SK-N-SH treated with all-trans-retinoic acid at 6 μM for 48 hours (cell line): ENCODE measurements around the gene FEN1.

Experiments used
- ATAC-seq: fragments of 200-7000 bp; cut with Tn5 transposase; 3 replicates; pipeline ENCODE4 v1.9.1; 2020; ENCODE audit warnings: mild to moderate bottlenecking, moderate library complexity
- ARNTL ChIP-seq: fragments of 450-650 bp; formaldehyde crosslinking; IDR thresholded peaks from 2 replicates; pipeline ENCODE4 v1.5.0; 2020; ENCODE audit warnings: low read depth, mild to moderate bottlenecking, moderate library complexity, borderline replicate concordance
- BACH2 ChIP-seq: fragments of 250-450 bp; sonication (Bioruptor Pico); IDR thresholded peaks from 2 replicates; pipeline ENCODE4 v1.9.0; 2021; ENCODE audit warnings: mild to moderate bottlenecking, borderline replicate concordance
- CSDC2 ChIP-seq: fragments of 250-450 bp; sonication (Bioruptor Pico); IDR thresholded peaks from 2 replicates; pipeline ENCODE4 v1.5.0; 2020; ENCODE audit warnings: mild to moderate bottlenecking, moderate library complexity
- CSRNP3 ChIP-seq: fragments of 250-450 bp; sonication (Bioruptor Pico); IDR thresholded peaks from 2 replicates; pipeline ENCODE4 v1.5.1; 2021; ENCODE audit warnings: mild to moderate bottlenecking, moderate library complexity
- ESRRG ChIP-seq: fragments of 250-450 bp; sonication (Bioruptor Pico); IDR thresholded peaks from 2 replicates; pipeline ENCODE4 v1.6.1; 2021; ENCODE audit warnings: mild to moderate bottlenecking
- GLIS3 ChIP-seq: fragments of 250-450 bp; sonication (Bioruptor Pico); IDR thresholded peaks from 2 replicates; pipeline ENCODE4 v1.5.0; 2020; ENCODE audit warnings: mild to moderate bottlenecking, moderate library complexity
- ISL1 ChIP-seq: fragments of 250-450 bp; sonication (Bioruptor Pico); IDR thresholded peaks from 2 replicates; pipeline ENCODE4 v2.1.2; 2022; ENCODE audit warnings: mild to moderate bottlenecking, moderate library complexity
- OSR1 ChIP-seq: fragments of 250-450 bp; sonication (Bioruptor Pico); IDR thresholded peaks from 2 replicates; pipeline ENCODE4 v1.8.0; 2022; ENCODE audit warnings: moderate library complexity, mild to moderate bottlenecking, inconsistent platforms
- PPARA ChIP-seq: fragments of 250-450 bp; sonication (Bioruptor Pico); IDR thresholded peaks from 2 replicates; pipeline ENCODE4 v1.5.0; 2020; ENCODE audit warnings: mild to moderate bottlenecking, borderline replicate concordance
- RARB ChIP-seq: fragments of 250-450 bp; sonication (Bioruptor Pico); IDR thresholded peaks from 2 replicates; pipeline ENCODE4 v1.8.0; 2021; ENCODE audit warnings: mild to moderate bottlenecking, moderate library complexity
- SNAI2 ChIP-seq: fragments of 250-450 bp; sonication (Bioruptor Pico); IDR thresholded peaks from 2 replicates; pipeline ENCODE4 v1.5.0; 2020; ENCODE audit warnings: mild to moderate bottlenecking, moderate library complexity
- TCF4 ChIP-seq: fragments of 250-450 bp; sonication (Bioruptor Pico); IDR thresholded peaks from 2 replicates; pipeline ENCODE4 v1.8.0; 2021; ENCODE audit warnings: mild to moderate bottlenecking, moderate library complexity, borderline replicate concordance
- TOX ChIP-seq: fragments of 250-450 bp; sonication (Bioruptor Pico); IDR thresholded peaks from 2 replicates; pipeline ENCODE4 v1.8.0; 2021; ENCODE audit warnings: mild to moderate bottlenecking, moderate library complexity, borderline replicate concordance
- ZC3H10 ChIP-seq: fragments of 250-450 bp; sonication (Bioruptor Pico); IDR thresholded peaks from 2 replicates; pipeline ENCODE4 v1.5.1; 2021; ENCODE audit warnings: mild to moderate bottlenecking, moderate library complexity
- ZFP3 ChIP-seq: fragments of 250-450 bp; sonication (Bioruptor Pico); IDR thresholded peaks from 2 replicates; pipeline ENCODE4 v1.5.0; 2020; ENCODE audit warnings: mild to moderate bottlenecking, moderate library complexity
- ZFP30 ChIP-seq: fragments of 450-650 bp; formaldehyde crosslinking; IDR thresholded peaks from 2 replicates; pipeline ENCODE4 v1.5.0; 2022; ENCODE audit warnings: mild to moderate bottlenecking, moderate library complexity
- ZNF565 ChIP-seq: fragments of 450-650 bp; formaldehyde crosslinking; conservative IDR thresholded peaks from 2 replicates; pipeline ENCODE4 v1.5.0; 2020; ENCODE audit warnings: low read depth, mild to moderate bottlenecking, moderate library complexity
- ZNF70 ChIP-seq: fragments of 450-650 bp; formaldehyde crosslinking; IDR thresholded peaks from 2 replicates; pipeline ENCODE4 v1.5.0; 2020; ENCODE audit warnings: mild to moderate bottlenecking, moderate library complexity
- ZNF8 ChIP-seq: fragments of 450-650 bp; formaldehyde crosslinking; IDR thresholded peaks from 2 replicates; pipeline ENCODE4 v1.5.0; 2020; ENCODE audit warnings: mild to moderate bottlenecking, moderate library complexity
- TF ChIP-seq, protein P1 (sequence below): fragments of 250-450 bp; sonication (Bioruptor Pico); IDR thresholded peaks from 2 replicates; pipeline ENCODE4 v1.8.0; 2021; ENCODE audit warnings: low read depth, mild to moderate bottlenecking, moderate library complexity, borderline replicate concordance
- TF ChIP-seq, protein P2 (sequence below): fragments of 250-450 bp; sonication (Bioruptor Pico); IDR thresholded peaks from 2 replicates; pipeline ENCODE4 v1.5.0; 2020; ENCODE audit warnings: mild to moderate bottlenecking, moderate library complexity
- TF ChIP-seq, protein P3 (sequence below): fragments of 250-450 bp; sonication (Bioruptor Pico); IDR thresholded peaks from 2 replicates; pipeline ENCODE4 v1.5.1; 2020; ENCODE audit warnings: low read depth, mild to moderate bottlenecking, moderate library complexity

FEN1 gene

GRCh38 chr11:61775606-61776554 is 16.8 kb upstream of the FEN1 start:
- peak; percentile 7; the same call in 2 of the 3 replicates for ATAC-seq

GRCh38 chr11:61776561-61777075 is 16.1 kb upstream of the FEN1 start:
- peak; percentile 85 for ATAC-seq
- no peak for TF ChIP-seq BACH2 (CRISPR knock-in tag)
- TF ChIP-seq CSDC2 (CRISPR knock-in tag): no peak
- no peak for TF ChIP-seq ZFP3 (CRISPR knock-in tag)

More at GRCh38 chr11:61775606-61776554, 16.8 kb upstream of the FEN1 start:
- TF ChIP-seq ISL1 (no peak), TCF4 (CRISPR knock-in tag) (no peak), ZNF8 (CRISPR knock-in tag) (no peak), ARNTL (CRISPR knock-in tag) (no peak), OSR1 (CRISPR knock-in tag) (no peak), CSDC2 (CRISPR knock-in tag) (no peak), TOX (no peak), CSRNP3 (CRISPR knock-in tag) (no peak), ZNF70 (CRISPR knock-in tag) (no peak), BACH2 (CRISPR knock-in tag) (no peak), GLIS3 (CRISPR knock-in tag) (no peak), ZC3H10 (no peak)
- TF ChIP-seq, protein P1, sequence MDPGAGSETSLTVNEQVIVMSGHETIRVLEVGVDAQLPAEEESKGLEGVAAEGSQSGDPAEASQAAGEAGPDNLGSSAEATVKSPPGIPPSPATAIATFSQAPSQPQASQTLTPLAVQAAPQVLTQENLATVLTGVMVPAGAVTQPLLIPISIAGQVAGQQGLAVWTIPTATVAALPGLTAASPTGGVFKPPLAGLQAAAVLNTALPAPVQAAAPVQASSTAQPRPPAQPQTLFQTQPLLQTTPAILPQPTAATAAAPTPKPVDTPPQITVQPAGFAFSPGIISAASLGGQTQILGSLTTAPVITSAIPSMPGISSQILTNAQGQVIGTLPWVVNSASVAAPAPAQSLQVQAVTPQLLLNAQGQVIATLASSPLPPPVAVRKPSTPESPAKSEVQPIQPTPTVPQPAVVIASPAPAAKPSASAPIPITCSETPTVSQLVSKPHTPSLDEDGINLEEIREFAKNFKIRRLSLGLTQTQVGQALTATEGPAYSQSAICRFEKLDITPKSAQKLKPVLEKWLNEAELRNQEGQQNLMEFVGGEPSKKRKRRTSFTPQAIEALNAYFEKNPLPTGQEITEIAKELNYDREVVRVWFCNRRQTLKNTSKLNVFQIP (CRISPR knock-in tag): no peak
- TF ChIP-seq, all 23 proteins: peak for 0

GRCh38 chr11:61777234-61778090 is 15.2 kb upstream of the FEN1 start:
- no peak for ATAC-seq
- TF ChIP-seq ZNF8 (CRISPR knock-in tag) (no peak), GLIS3 (CRISPR knock-in tag) (no peak), ZNF565 (CRISPR knock-in tag) (no peak), ISL1 (no peak), PPARA (CRISPR knock-in tag) (no peak), TOX (no peak), ZFP3 (CRISPR knock-in tag) (no peak), CSRNP3 (CRISPR knock-in tag) (no peak), SNAI2 (no peak), ZFP30 (CRISPR knock-in tag) (no peak), ZNF70 (CRISPR knock-in tag) (no peak), RARB (CRISPR knock-in tag) (no peak), OSR1 (CRISPR knock-in tag) (no peak), TCF4 (CRISPR knock-in tag) (no peak), ARNTL (CRISPR knock-in tag) (no peak), ESRRG (CRISPR knock-in tag) (no peak)
- TF ChIP-seq, protein P1 (CRISPR knock-in tag): no peak
- TF ChIP-seq, protein P2, sequence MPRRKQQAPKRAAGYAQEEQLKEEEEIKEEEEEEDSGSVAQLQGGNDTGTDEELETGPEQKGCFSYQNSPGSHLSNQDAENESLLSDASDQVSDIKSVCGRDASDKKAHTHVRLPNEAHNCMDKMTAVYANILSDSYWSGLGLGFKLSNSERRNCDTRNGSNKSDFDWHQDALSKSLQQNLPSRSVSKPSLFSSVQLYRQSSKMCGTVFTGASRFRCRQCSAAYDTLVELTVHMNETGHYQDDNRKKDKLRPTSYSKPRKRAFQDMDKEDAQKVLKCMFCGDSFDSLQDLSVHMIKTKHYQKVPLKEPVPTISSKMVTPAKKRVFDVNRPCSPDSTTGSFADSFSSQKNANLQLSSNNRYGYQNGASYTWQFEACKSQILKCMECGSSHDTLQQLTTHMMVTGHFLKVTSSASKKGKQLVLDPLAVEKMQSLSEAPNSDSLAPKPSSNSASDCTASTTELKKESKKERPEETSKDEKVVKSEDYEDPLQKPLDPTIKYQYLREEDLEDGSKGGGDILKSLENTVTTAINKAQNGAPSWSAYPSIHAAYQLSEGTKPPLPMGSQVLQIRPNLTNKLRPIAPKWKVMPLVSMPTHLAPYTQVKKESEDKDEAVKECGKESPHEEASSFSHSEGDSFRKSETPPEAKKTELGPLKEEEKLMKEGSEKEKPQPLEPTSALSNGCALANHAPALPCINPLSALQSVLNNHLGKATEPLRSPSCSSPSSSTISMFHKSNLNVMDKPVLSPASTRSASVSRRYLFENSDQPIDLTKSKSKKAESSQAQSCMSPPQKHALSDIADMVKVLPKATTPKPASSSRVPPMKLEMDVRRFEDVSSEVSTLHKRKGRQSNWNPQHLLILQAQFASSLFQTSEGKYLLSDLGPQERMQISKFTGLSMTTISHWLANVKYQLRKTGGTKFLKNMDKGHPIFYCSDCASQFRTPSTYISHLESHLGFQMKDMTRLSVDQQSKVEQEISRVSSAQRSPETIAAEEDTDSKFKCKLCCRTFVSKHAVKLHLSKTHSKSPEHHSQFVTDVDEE (CRISPR knock-in tag): no peak
- TF ChIP-seq, protein P3, sequence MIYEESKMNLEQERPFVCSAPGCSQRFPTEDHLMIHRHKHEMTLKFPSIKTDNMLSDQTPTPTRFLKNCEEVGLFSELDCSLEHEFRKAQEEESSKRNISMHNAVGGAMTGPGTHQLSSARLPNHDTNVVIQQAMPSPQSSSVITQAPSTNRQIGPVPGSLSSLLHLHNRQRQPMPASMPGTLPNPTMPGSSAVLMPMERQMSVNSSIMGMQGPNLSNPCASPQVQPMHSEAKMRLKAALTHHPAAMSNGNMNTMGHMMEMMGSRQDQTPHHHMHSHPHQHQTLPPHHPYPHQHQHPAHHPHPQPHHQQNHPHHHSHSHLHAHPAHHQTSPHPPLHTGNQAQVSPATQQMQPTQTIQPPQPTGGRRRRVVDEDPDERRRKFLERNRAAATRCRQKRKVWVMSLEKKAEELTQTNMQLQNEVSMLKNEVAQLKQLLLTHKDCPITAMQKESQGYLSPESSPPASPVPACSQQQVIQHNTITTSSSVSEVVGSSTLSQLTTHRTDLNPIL: no peak
